ENCODE measurements around the gene CLTRN.

DNA sequence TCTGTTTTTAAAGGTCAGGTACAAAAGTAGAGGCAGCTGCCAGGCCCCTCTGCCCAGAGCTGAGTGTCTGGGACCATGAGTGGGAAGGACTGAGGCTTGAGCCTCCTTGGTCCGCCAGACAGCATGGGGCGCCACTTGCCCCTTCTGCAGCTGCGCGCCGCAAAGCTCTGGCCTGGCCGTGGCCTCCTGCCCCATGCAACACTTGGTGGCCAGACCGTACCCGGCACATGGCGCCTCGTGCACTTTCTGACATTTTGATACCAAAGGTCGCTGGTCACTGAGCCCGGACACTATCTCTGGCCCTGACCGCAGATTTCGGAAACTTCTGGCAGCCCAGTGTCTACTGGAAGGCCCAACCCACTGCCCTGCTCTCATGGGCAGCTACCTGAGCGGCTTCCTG is 18.6 kb downstream of the CLTRN start:
- TF ChIP-seq POLR2A (IDR thresholded peaks at IDR 0.05): no peak
- no peak for TF ChIP-seq CTCF (IDR thresholded peaks at IDR 0.05)

Measured in upper lobe of left lung (tissue), 4 donors.